Jurkat, Clone E6-1 (cell line): ENCODE measurements around the gene NOS3.

Experiments used
- DNase-seq: peaks from one replicate; pipeline ENCODE4 v3.0.0-alpha.2; 2011; ENCODE audit warnings: low read depth, low spot score
- H3K4me3 ChIP-seq: 2 replicates; pipeline ENCODE4 v1.5.1; 2011; ENCODE audit warnings: mild to moderate bottlenecking, low read length, control low read depth, moderate library complexity

The NOS3 gene

DNA sequence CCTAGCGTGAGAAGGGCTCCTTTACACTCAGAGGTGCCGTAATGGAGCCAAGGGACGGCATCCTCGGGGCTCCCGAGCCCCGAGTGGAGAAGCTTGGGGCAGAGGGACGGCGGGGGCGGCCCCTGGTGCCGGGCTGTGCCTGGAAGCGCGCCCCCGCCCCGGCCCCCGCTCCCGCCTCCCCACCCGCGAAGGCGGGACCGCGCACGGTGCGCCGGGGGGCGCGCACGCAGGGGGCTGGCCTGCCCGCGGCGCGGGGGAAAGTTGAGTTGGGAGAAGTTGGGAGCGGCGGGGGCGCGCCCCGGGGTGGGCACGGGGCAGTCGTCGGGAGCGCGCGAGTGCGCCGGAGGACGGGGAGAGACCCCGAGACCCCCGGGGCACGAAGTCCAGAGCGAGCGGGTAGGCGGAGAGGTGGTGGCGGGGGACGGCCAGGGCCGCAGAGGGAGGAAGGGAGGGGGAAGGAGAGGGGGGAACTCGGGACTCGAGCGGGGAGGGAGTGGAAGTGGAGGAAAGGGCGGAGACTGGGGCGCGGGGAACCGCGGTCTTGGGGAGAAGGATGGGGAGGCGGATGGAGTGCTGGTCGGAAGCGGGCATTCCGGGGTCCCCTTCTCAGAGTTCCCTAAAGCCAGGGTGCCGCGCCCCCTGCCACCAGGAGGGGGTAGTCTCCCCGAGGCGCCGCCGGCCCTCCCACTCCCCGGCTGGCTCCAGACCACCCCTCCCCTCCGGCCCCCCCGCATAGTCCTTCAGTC is 68.7 kb downstream of the NOS3 start, which contains the start of gene SLC4A2:
Gene SLC4A2 (plus strand): TSS at position 223 of the 746 bp plus-strand sequence. CDS start 2,399 bp downstream, outside the sequence.
- H3K4me3 ChIP-seq: peak within 1 kb of the TSS; percentile 91
- DNase-seq: peak; percentile 57

GRCh38 chr7:151060113-151060415 is 69.2 kb downstream of the NOS3 start:
- no peak for DNase-seq
- peak overlapping the region; percentile 81 for H3K4me3 ChIP-seq

DNA sequence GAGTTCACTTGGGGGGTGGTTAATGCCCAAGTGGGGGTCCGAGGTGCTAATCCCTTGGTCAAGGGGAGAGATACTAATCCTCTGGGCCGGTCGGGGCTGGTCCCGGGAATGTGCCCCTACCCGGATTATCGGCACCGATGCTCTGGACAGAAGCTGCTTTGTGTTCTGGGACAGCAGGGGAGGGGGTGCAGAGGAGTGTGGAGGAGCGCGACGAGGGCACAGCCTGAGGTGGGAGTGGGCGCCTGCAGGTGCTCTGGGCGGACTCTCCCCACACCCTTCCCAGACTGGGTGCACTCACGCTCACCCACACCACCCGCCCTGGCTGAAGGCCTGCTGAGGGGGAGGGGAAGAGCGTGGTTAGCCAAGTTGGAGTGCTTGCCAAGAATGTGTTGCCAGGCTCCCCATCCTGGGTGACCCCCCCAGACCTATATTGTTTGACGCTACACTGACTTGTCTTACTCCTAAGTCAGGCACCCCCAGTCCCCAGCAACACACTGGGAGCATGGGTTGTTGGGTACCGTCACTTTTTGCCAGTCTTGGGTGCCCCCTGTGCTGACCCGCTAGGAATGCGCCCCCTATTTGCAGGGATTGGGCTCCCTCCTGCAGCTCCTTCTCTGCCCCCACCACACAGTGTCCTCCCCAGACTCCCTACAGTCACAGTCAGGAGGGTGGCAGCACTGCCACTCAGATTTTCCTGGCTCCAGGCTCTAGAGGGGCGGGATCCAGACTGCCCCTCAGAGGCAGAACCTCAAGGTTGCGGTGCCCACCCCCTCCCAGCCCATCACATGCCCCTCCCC is 69.8 kb downstream of the NOS3 start:
- peak overlapping the region; percentile 81 for H3K4me3 ChIP-seq
- no peak for DNase-seq

GRCh38 chr7:151061213-151062110 is 70.6 kb downstream of the NOS3 start:
- H3K4me3 ChIP-seq: no peak overlapping the region
- DNase-seq: no peak

- no peak for DNase-seq
- H3K4me3 ChIP-seq: no peak overlapping the region
Observed at GRCh38 chr7:151062111-151062398, 71.2 kb downstream of the NOS3 start.

- no peak for DNase-seq
- no peak overlapping the region for H3K4me3 ChIP-seq
Observed at GRCh38 chr7:151062399-151063211, 71.8 kb downstream of the NOS3 start.

GRCh38 chr7:151063212-151063561 is 72.4 kb downstream of the NOS3 start:
- H3K4me3 ChIP-seq: no peak overlapping the region
- no peak for DNase-seq
